Natural killer cell (primary cell): ENCODE data around the gene CDH23. TPM values are rescaled to one million over a fixed set of nuclear protein-coding genes. Genes with fewer than 3 reads are reported as not detected.

Experiments
- ATAC-seq, 3 donors: fragments of 150-1000 bp in 2 of 3; fragments of 200-7000 bp in 1 of 3; cut with Tn5 transposase; 1 replicate in 1 of 3; 2 replicates in 2 of 3; pipeline ENCODE4 v1.10.0; 2021; ENCODE audit warnings: mild to moderate bottlenecking in 2 of 3, moderate library complexity in 2 of 3
- DNase-seq, 2 donors: peaks; one replicate each; pipeline versions ENCODE4 v3.0.0 to v3.0.0-alpha.2; 2013 to 2021; ENCODE audit warnings: mixed read lengths in 1 of 2
- H3K27ac ChIP-seq: one replicate; pipeline ENCODE4 v1.5.1; 2013; ENCODE audit warnings: mild to moderate bottlenecking, low read length
- H3K27me3 ChIP-seq: one replicate; pipeline ENCODE4 v1.6.1; 2013; ENCODE audit warnings: low read length; ENCODE audit not compliant: control insufficient read depth, insufficient read depth
- H3K36me3 ChIP-seq: one replicate; pipeline ENCODE4 v1.6.1; 2013; ENCODE audit warnings: low read length; ENCODE audit not compliant: control insufficient read depth, insufficient read depth
- H3K4me1 ChIP-seq: one replicate; pipeline ENCODE4 v1.6.1; 2013; ENCODE audit warnings: low read length; ENCODE audit not compliant: control insufficient read depth, insufficient read depth
- H3K4me3 ChIP-seq: one replicate; pipeline ENCODE4 v1.5.1; 2013; ENCODE audit warnings: low read length
- H3K9me3 ChIP-seq: one replicate; pipeline ENCODE4 v1.6.1; 2013; ENCODE audit warnings: low read length; ENCODE audit not compliant: control insufficient read depth, insufficient read depth
- H3K27ac Mint-ChIP-seq, 2 donors: one replicate each; pipeline ENCODE4 v1.8.0; 2022; ENCODE audit warnings: mild to moderate bottlenecking in 2 of 2, mixed read lengths in 2 of 2, moderate library complexity in 1 of 2
- H3K27me3 Mint-ChIP-seq, 2 donors: one replicate each; pipeline ENCODE4 v1.8.0; 2022; ENCODE audit warnings: low read depth in 2 of 2, mixed read lengths in 2 of 2
- H3K36me3 Mint-ChIP-seq: one replicate; pipeline ENCODE4 v1.8.0; 2022; ENCODE audit warnings: mixed read lengths
- H3K4me1 Mint-ChIP-seq, 2 donors: one replicate each; pipeline ENCODE4 v1.8.0; 2022; ENCODE audit warnings: mixed read lengths in 2 of 2
- H3K4me3 Mint-ChIP-seq: one replicate; pipeline ENCODE4 v1.8.0; 2022; ENCODE audit warnings: mild to moderate bottlenecking, moderate library complexity, mixed read lengths
- H3K9me3 Mint-ChIP-seq, 2 donors: one replicate each; pipeline ENCODE4 v1.8.0; 2022; ENCODE audit warnings: mixed read lengths in 2 of 2
- WGBS: methylation state at CpG from one replicate; pipeline ENCODE4 v1.1.7; 2013; ENCODE audit warnings: missing lambda C conversion rate; ENCODE audit not compliant: insufficient coverage; 5-methylcytosine and 5-hydroxymethylcytosine counted together
- intact Hi-C: fragments of 100-400 bp; cut with micrococcal nuclease; formaldehyde crosslinking; loops from one replicate; pipeline ENCODE4 v1.14.2; 2022
- total RNA-seq, 4 donors: library from RNA; stranded (reverse); fragments of 120-200 nt in 1 of 4; gene quantifications; one replicate each; pipeline versions ENCODE4 v1.2.3 to v1.2.4, GENCODE V29; 2013 to 2022
- TF ChIP-seq, protein P1 (sequence below): fragments of 200-600 bp; IDR thresholded peaks from one replicate; pipeline ENCODE4 v1.8.0; 2022; ENCODE audit warnings: antibody characterized with exemption

CDH23 gene
- total RNA-seq, 3 donors from 2014 or later (not counting 1 experiment from before 2014, with no cell fraction given), result 1.2 to 6.0 (median 4.3) TPM

DNA sequence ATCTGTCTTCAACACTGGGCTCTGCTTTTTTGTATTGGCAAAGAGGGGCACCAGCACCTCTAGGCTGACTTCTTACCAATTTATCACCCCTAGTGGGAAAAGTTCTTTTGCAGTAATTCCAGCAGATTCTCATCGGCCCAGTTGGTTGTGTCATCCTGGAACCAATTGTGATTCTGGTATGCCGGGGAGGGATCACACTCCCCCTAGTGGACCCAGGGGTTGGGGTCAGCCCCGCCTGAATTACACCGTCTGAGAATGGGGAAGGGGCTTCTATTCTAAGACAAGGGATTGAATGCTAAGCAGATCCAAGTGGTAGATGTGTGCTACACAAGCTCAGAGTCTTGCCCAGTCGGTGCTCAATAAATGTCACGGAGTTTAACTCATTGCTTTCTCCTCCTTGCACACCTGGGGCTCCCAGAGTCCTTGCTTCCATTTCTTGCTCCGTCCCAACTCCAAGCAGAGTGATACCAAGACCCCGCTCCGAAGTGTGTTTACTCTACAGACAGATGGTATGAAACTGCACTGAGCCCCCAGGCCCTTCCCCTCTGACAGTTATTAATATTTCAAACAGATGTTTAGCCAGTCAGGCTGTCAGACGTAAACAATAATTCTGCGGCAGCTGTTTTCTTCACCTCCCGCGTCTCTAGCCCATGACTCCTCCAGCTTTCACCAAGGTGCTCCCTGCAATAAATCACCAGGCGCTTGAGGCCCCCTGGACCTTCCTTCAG, 251.0 kb downstream of the CDH23 start:
- Mint-ChIP-seq H3K36me3 (no peaks in the 10 kb centered on the region), H3K27ac (no peak overlapping the region), H3K4me3 (no peak overlapping the region), H3K4me1 (no peaks in the 10 kb centered on the region), H3K9me3 (no peaks in the 10 kb centered on the region), H3K27me3 (no peaks in the 10 kb centered on the region)
- no peak overlapping the region for H3K27ac ChIP-seq
- H3K9me3 ChIP-seq, result no peaks in the 10 kb centered on the region
- H3K4me1 ChIP-seq, result peaks cover 11% of the 10 kb centered on the region
- DNase-seq (no peak), ATAC-seq (no peak)
- H3K27me3 ChIP-seq, result no peaks in the 10 kb centered on the region
- no peaks in the 10 kb centered on the region for H3K36me3 ChIP-seq
- H3K4me3 ChIP-seq, result no peak overlapping the region
- intact Hi-C loops, result no loop called here
- TF ChIP-seq, protein P1, sequence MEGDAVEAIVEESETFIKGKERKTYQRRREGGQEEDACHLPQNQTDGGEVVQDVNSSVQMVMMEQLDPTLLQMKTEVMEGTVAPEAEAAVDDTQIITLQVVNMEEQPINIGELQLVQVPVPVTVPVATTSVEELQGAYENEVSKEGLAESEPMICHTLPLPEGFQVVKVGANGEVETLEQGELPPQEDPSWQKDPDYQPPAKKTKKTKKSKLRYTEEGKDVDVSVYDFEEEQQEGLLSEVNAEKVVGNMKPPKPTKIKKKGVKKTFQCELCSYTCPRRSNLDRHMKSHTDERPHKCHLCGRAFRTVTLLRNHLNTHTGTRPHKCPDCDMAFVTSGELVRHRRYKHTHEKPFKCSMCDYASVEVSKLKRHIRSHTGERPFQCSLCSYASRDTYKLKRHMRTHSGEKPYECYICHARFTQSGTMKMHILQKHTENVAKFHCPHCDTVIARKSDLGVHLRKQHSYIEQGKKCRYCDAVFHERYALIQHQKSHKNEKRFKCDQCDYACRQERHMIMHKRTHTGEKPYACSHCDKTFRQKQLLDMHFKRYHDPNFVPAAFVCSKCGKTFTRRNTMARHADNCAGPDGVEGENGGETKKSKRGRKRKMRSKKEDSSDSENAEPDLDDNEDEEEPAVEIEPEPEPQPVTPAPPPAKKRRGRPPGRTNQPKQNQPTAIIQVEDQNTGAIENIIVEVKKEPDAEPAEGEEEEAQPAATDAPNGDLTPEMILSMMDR, result no peak
- 80% methylated on average over 14 of the region's 14 CpGs for WGBS

DNA sequence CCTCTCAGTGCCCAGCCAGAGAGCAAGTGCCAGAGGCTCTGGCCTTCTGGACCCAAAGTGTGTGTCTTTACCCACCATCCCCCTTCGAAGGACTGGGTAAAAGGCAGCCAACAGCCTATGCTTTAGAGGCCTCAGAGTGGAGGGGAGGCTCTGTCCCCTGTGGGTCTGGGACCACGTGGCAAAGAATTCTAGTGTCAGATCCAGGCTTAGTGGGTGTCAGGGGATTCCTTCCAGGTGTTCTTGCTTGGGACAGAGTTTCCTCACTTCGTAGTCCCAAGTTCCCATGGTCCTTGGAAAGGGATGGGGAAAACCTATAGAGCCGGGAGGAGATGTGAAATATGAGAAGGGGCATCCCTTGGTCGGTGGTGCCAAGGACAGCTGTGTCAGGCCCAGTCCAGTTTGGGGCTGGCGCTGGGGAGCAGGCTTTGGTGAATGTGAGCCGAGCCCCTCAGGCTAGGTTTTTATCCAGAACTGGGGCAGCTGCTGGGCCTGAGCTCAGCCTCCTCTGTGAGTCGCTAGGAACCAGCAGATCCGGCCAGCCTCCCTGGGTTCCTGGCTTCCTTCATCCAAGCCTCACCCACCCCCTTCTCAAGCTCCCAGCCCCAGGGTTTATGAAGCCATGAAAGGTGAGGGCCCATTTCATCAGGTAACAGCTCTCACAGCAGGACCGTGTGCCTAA, 251.7 kb downstream of the CDH23 start:
- Histone ChIP-seq H3K27ac (no peak overlapping the region), H3K9me3 (no peaks in the 10 kb centered on the region), H3K27me3 (no peaks in the 10 kb centered on the region), H3K4me3 (no peak overlapping the region), H3K36me3 (no peaks in the 10 kb centered on the region), H3K4me1 (peaks cover 11% of the 10 kb centered on the region)
- Mint-ChIP-seq H3K27ac (no peak overlapping the region), H3K27me3 (no peaks in the 10 kb centered on the region), H3K4me3 (no peak overlapping the region), H3K4me1 (no peaks in the 10 kb centered on the region), H3K36me3 (no peaks in the 10 kb centered on the region), H3K9me3 (no peaks in the 10 kb centered on the region)
- intact Hi-C loops, result no loop called here
- DNase-seq, result no peak
- 86% methylated on average over 10 of the region's 10 CpGs for WGBS
- ATAC-seq, result no peak
- TF ChIP-seq, protein P1, result no peak

DNA sequence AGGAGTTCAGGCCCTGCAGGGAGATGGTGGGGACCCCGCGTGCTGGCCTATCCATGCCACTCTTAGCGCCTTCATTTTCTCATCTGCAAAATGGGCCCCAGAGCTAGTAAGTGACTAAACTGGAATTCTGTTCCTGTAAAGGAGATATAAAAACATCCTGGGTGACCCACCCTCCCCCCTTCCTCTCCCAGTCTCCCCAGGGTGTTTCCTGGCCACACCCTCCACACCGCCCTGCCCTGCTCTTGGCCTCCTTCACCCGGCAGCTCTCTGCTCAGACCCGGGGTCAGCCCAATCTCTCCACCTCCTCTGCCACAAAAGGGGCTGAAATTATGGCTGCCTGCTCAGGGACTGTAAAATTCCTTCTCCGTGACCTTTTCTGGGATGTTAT, 252.2 kb downstream of the CDH23 start:
- no peak for DNase-seq
- Histone ChIP-seq H3K27me3 (no peaks in the 10 kb centered on the region), H3K36me3 (no peaks in the 10 kb centered on the region), H3K9me3 (no peaks in the 10 kb centered on the region), H3K4me3 (no peak overlapping the region), H3K4me1 (peaks cover 11% of the 10 kb centered on the region), H3K27ac (no peak overlapping the region)
- no peaks in the 10 kb centered on the region for H3K9me3 Mint-ChIP-seq
- no peaks in the 10 kb centered on the region for H3K36me3 Mint-ChIP-seq
- H3K27ac Mint-ChIP-seq, result no peak overlapping the region
- WGBS, result 82% methylated on average over 7 of the region's 7 CpGs
- intact Hi-C loops, result no loop called here
- TF ChIP-seq, protein P1, result no peak
- no peak for ATAC-seq
- no peak overlapping the region for H3K4me3 Mint-ChIP-seq
- H3K27me3 Mint-ChIP-seq, result no peaks in the 10 kb centered on the region
- no peaks in the 10 kb centered on the region for H3K4me1 Mint-ChIP-seq
